Neural cell (in vitro differentiated cells): ENCODE measurements around the gene HADHB.

Source experiments
- EP300 ChIP-seq: fragments of 450-650 bp; conservative IDR thresholded peaks from 2 replicates; pipeline ENCODE4 v1.6.1; 2014; ENCODE audit warnings: antibody characterized with exemption, mild to moderate bottlenecking, moderate library complexity; ENCODE audit not compliant: poor library complexity, severe bottlenecking
- EZH2 ChIP-seq: fragments of 200-600, 300-800 bp; shearing (Covaris generic), sonication (generic); IDR thresholded peaks from 2 replicates; pipeline ENCODE4 v1.6.1; 2014; ENCODE audit warnings: antibody characterized with exemption, low read length, borderline replicate concordance, mild to moderate bottlenecking; ENCODE audit not compliant: insufficient read depth, poor library complexity, severe bottlenecking
- POLR2AphosphoS5 ChIP-seq: IDR thresholded peaks from 2 replicates; pipeline ENCODE4 v1.6.1; 2012
- RAD21 ChIP-seq: fragments of 450-650 bp; conservative IDR thresholded peaks from 2 replicates; pipeline ENCODE4 v1.6.1; 2014; ENCODE audit warnings: antibody characterized with exemption, mild to moderate bottlenecking, moderate library complexity
- TF ChIP-seq, protein P1 (sequence below): IDR thresholded peaks from 2 replicates; pipeline ENCODE4 v1.6.1; 2012; ENCODE audit warnings: borderline replicate concordance
- TF ChIP-seq, protein P2 (sequence below): fragments of 450-650 bp; IDR thresholded peaks from 2 replicates; pipeline ENCODE4 v1.5.1; 2014; ENCODE audit warnings: antibody characterized with exemption, mild to moderate bottlenecking, moderate library complexity; ENCODE audit not compliant: poor library complexity, severe bottlenecking

DNA sequence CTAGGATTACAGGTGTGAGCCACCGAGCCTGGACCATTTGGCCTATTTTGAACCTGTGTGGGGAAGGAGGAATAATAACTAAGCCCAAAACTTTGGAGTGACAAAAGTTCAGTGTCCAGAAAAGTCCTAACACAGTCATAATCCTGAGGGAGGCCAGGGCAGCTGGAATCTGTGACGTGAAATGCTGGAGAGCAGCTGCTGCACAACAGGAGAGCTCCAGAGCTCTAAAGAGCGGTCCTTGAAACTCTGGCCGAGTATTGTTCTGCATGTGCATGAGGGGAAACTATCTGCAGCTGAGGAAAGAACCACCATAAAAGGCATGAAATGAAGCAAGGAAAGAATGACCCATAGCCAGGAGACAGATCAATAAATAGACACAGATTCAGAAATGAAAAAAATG, 28.2 kb upstream of the HADHB start:
- TF ChIP-seq, protein P1, sequence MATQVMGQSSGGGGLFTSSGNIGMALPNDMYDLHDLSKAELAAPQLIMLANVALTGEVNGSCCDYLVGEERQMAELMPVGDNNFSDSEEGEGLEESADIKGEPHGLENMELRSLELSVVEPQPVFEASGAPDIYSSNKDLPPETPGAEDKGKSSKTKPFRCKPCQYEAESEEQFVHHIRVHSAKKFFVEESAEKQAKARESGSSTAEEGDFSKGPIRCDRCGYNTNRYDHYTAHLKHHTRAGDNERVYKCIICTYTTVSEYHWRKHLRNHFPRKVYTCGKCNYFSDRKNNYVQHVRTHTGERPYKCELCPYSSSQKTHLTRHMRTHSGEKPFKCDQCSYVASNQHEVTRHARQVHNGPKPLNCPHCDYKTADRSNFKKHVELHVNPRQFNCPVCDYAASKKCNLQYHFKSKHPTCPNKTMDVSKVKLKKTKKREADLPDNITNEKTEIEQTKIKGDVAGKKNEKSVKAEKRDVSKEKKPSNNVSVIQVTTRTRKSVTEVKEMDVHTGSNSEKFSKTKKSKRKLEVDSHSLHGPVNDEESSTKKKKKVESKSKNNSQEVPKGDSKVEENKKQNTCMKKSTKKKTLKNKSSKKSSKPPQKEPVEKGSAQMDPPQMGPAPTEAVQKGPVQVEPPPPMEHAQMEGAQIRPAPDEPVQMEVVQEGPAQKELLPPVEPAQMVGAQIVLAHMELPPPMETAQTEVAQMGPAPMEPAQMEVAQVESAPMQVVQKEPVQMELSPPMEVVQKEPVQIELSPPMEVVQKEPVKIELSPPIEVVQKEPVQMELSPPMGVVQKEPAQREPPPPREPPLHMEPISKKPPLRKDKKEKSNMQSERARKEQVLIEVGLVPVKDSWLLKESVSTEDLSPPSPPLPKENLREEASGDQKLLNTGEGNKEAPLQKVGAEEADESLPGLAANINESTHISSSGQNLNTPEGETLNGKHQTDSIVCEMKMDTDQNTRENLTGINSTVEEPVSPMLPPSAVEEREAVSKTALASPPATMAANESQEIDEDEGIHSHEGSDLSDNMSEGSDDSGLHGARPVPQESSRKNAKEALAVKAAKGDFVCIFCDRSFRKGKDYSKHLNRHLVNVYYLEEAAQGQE: no peak
- TF ChIP-seq, protein P2, sequence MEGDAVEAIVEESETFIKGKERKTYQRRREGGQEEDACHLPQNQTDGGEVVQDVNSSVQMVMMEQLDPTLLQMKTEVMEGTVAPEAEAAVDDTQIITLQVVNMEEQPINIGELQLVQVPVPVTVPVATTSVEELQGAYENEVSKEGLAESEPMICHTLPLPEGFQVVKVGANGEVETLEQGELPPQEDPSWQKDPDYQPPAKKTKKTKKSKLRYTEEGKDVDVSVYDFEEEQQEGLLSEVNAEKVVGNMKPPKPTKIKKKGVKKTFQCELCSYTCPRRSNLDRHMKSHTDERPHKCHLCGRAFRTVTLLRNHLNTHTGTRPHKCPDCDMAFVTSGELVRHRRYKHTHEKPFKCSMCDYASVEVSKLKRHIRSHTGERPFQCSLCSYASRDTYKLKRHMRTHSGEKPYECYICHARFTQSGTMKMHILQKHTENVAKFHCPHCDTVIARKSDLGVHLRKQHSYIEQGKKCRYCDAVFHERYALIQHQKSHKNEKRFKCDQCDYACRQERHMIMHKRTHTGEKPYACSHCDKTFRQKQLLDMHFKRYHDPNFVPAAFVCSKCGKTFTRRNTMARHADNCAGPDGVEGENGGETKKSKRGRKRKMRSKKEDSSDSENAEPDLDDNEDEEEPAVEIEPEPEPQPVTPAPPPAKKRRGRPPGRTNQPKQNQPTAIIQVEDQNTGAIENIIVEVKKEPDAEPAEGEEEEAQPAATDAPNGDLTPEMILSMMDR: no peak
- TF ChIP-seq EP300 (no peak), EZH2 (no peak), POLR2AphosphoS5 (no peak), RAD21 (no peak)
